Breast epithelium (tissue), 4 donors: ENCODE data around the gene HTRA2. TPM values are rescaled to one million over a fixed set of nuclear protein-coding genes. Genes with fewer than 3 reads are reported as not detected.

Source experiments
- DNase-seq, 2 donors: peaks; one replicate each; pipeline ENCODE4 v3.0.0-alpha.2; 2019; ENCODE audit warnings: low spot score in 2 of 2
- H3K27ac ChIP-seq, 2 donors: fragments of 200-600 bp; sonication (generic) in 1 of 2; one replicate each; pipeline ENCODE4 v1.5.1; 2016 to 2019; ENCODE audit warnings: mild to moderate bottlenecking in 1 of 2
- H3K27me3 ChIP-seq, 2 donors: fragments of 200-600 bp; sonication (generic) in 1 of 2; one replicate each; pipeline versions ENCODE4 v1.5.1 to v1.6.0; 2017 to 2019; ENCODE audit warnings: control low read depth in 1 of 2, mild to moderate bottlenecking in 1 of 2
- H3K36me3 ChIP-seq: fragments of 200-600 bp; one replicate; pipeline ENCODE4 v1.5.1; 2019
- H3K4me1 ChIP-seq, 2 donors: fragments of 200-600 bp; sonication (generic); one replicate each; pipeline ENCODE4 v1.5.1; 2016 to 2019; ENCODE audit warnings: control low read depth in 1 of 2
- H3K4me3 ChIP-seq, 3 donors: fragments of 200-600 bp; sonication (generic); 1 replicate in 2 of 3; 2 replicates in 1 of 3; pipeline ENCODE4 v1.5.1; 2016 to 2019; ENCODE audit warnings: mild to moderate bottlenecking in 3 of 3, moderate library complexity in 2 of 3
- H3K9me3 ChIP-seq, 2 donors: fragments of 200-600 bp; sonication (generic) in 1 of 2; one replicate each; pipeline ENCODE4 v1.5.1; 2016 to 2019; ENCODE audit warnings: control low read depth in 1 of 2
- POLR2A ChIP-seq: fragments of 450-650 bp; IDR thresholded peaks from one replicate; pipeline ENCODE4 v1.6.1; 2016; ENCODE audit warnings: antibody characterized with exemption, mild to moderate bottlenecking, moderate library complexity
- POLR2AphosphoS5 ChIP-seq, 3 donors: sonication (generic); formaldehyde crosslinking; IDR thresholded peaks; one replicate each; pipeline ENCODE4 v1.6.1; 2017; ENCODE audit warnings: antibody characterized with exemption in 3 of 3
- intact Hi-C: fragments of 100-400 bp; cut with DNase I; formaldehyde crosslinking; loops from one replicate; pipeline ENCODE4 v1.15.1; 2023; ENCODE audit warnings: low total_unique reads
- total RNA-seq, 3 donors: library from RNA; depleted of rRNA; stranded (reverse); fragments of >200 nt; gene quantifications; one replicate each; pipeline ENCODE4 v1.1.0, GENCODE V29; 2016
- TF ChIP-seq, protein P1 (sequence below), 3 donors: fragments of 450-650 bp; IDR thresholded peaks; one replicate each; pipeline ENCODE4 v1.5.1; 2016 to 2017; ENCODE audit warnings: antibody characterized with exemption in 3 of 3, mild to moderate bottlenecking in 3 of 3, moderate library complexity in 3 of 3

The HTRA2 gene
- total RNA-seq, 3 donors from 2014 or later: 32.1 to 34.5 (median 32.5) TPM

DNA sequence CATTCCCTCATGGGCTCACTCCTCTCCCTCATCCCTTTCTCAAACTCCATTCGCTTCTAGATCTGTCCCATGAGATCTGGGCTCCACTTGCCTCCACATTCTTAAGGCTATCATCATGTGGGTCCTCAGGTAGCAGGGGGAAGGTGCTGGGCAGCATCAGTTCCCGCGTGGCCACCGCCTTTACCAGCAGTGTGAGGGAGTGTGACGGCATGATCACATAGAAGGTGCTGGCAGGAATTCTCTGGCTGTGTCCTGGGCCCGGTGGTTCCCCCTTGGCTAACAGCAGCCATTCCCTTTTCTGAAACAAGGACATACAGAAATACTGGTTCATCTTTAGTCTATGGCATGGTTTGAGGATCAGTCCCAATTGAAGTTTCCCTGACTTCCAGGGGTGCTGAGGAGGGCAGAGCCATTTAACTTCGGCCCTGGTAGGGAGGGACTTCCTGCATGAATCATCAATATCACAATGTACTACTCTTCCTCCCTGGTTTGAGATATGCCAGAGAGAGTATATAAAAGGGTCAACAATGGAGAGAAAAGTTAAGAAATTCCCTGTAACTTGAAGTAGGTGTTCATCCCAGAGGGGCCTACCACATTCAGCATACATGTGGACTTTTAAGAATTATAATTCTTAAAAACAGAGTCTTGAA is 32.5 kb downstream of the HTRA2 start:
- no peaks in the 10 kb centered on the region for H3K36me3 ChIP-seq
- H3K9me3 ChIP-seq: no peaks in the 10 kb centered on the region
- TF ChIP-seq, protein P1, sequence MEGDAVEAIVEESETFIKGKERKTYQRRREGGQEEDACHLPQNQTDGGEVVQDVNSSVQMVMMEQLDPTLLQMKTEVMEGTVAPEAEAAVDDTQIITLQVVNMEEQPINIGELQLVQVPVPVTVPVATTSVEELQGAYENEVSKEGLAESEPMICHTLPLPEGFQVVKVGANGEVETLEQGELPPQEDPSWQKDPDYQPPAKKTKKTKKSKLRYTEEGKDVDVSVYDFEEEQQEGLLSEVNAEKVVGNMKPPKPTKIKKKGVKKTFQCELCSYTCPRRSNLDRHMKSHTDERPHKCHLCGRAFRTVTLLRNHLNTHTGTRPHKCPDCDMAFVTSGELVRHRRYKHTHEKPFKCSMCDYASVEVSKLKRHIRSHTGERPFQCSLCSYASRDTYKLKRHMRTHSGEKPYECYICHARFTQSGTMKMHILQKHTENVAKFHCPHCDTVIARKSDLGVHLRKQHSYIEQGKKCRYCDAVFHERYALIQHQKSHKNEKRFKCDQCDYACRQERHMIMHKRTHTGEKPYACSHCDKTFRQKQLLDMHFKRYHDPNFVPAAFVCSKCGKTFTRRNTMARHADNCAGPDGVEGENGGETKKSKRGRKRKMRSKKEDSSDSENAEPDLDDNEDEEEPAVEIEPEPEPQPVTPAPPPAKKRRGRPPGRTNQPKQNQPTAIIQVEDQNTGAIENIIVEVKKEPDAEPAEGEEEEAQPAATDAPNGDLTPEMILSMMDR (IDR thresholded peaks at IDR 0.05): no peak
- TF ChIP-seq POLR2A (no peak), POLR2AphosphoS5 (IDR thresholded peaks at IDR 0.05) (no peak)
- H3K4me1 ChIP-seq: peaks cover 0 to 9% of the 10 kb centered on the region in 2 donors
- H3K27me3 ChIP-seq: no peaks in the 10 kb centered on the region
- no peak overlapping the region for H3K27ac ChIP-seq
- intact Hi-C loops: no loop called here
- H3K4me3 ChIP-seq: no peak overlapping the region
- no peak for DNase-seq

- no peak overlapping the region for H3K27ac ChIP-seq
- no peak for DNase-seq
- H3K4me1 ChIP-seq: peaks cover 0 to 9% of the 10 kb centered on the region in 2 donors
- no peaks in the 10 kb centered on the region for H3K36me3 ChIP-seq
- no peaks in the 10 kb centered on the region for H3K27me3 ChIP-seq
- TF ChIP-seq POLR2AphosphoS5 (IDR thresholded peaks at IDR 0.05) (no peak), POLR2A (no peak)
- TF ChIP-seq, protein P1 (IDR thresholded peaks at IDR 0.05): no peak
- intact Hi-C loops: no loop called here
- H3K9me3 ChIP-seq: no peaks in the 10 kb centered on the region
- no peak overlapping the region for H3K4me3 ChIP-seq
Observed at GRCh38 chr2:74564222-74564621, 34.5 kb downstream of the HTRA2 start.

- no peak for DNase-seq
- intact Hi-C loops: no loop called here
- no peaks in the 10 kb centered on the region for H3K9me3 ChIP-seq
- H3K27me3 ChIP-seq: no peaks in the 10 kb centered on the region
- no peak for TF ChIP-seq POLR2A
- no peak for TF ChIP-seq POLR2AphosphoS5 (IDR thresholded peaks at IDR 0.05)
- TF ChIP-seq, protein P1 (IDR thresholded peaks at IDR 0.05): no peak
- no peak overlapping the region for H3K27ac ChIP-seq
- H3K4me1 ChIP-seq: no peaks in the 10 kb centered on the region
- no peak overlapping the region for H3K4me3 ChIP-seq
- no peaks in the 10 kb centered on the region for H3K36me3 ChIP-seq
Observed at GRCh38 chr2:74566076-74566753, 36.5 kb downstream of the HTRA2 start.

- no peak for TF ChIP-seq POLR2AphosphoS5 (IDR thresholded peaks at IDR 0.05)
- TF ChIP-seq, protein P1 (IDR thresholded peaks at IDR 0.05): no peak
- no peak for TF ChIP-seq POLR2A
- Histone ChIP-seq H3K36me3 (no peaks in the 10 kb centered on the region), H3K4me1 (no peaks in the 10 kb centered on the region), H3K27ac (no peak overlapping the region), H3K4me3 (no peak overlapping the region), H3K27me3 (no peaks in the 10 kb centered on the region), H3K9me3 (no peaks in the 10 kb centered on the region)
- no peak for DNase-seq
- intact Hi-C loops: no loop called here
Observed at GRCh38 chr2:74566754-74567085, 37.0 kb downstream of the HTRA2 start.

- Histone ChIP-seq H3K9me3 (no peaks in the 10 kb centered on the region), H3K4me3 (no peak overlapping the region), H3K27ac (peak overlapping the region in 1 of 2 donors; percentile 48), H3K27me3 (no peaks in the 10 kb centered on the region), H3K4me1 (no peaks in the 10 kb centered on the region), H3K36me3 (no peaks in the 10 kb centered on the region)
- intact Hi-C loops: no loop called here
- DNase-seq: no peak
- TF ChIP-seq, protein P1 (IDR thresholded peaks at IDR 0.05): no peak
- TF ChIP-seq POLR2A: no peak
- TF ChIP-seq POLR2AphosphoS5 (IDR thresholded peaks at IDR 0.05): no peak
Observed at GRCh38 chr2:74567881-74568280, 38.1 kb downstream of the HTRA2 start.
